Activated CD4-positive, CD25-positive, alpha-beta regulatory T cell (primary cell): Measurements from ENCODE around the gene ARHGAP42.
"Not testable (repeated sequence)": the region's sequence is repeated elsewhere in the genome, so short reads cannot be mapped to it uniquely, and the experiment has no call there.

Experiments used
- DNase-seq, 4 experiments: peaks; one replicate each; lab custom pipeline; 2025; lab: John Stamatoyannopoulos, UW

The ARHGAP42 gene

DNA sequence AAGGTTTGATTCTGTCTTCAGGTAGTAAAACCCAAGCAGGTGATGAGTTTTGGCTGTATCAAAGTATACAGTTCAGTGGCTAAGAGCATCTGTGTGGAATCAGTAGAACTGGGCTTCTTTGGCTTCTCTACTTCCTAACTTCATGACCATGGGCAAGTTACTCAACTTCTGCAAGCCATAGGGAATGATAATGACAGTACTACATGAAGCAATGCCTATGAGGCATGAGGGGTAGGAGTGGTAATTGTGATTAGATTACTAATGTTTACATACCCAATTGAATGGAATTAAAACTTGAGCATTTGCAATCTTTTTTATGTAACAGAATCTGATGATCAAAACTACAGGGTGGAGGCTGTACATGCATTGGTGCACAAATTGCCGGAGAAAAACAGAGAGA, 278.3 kb downstream of the ARHGAP42 start:
- DNase-seq = no peak

DNA sequence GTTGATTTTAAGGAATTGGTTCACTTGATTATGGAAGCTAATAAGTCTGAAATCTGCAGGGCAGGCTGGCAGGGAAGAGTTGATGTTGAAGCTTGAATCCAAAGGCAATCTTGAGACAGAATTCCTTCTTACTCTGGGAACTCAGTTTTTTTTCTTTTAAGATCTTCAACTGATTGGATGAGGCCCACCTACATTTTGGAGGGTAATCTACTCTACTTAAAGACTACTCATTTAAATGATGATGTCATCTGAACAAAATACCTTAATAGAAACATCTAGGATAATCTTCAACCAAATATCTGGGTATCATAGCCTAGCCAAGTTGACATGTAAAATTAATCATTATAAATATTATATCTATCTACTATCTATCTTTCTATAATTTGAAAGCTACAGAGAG, 279.3 kb downstream of the ARHGAP42 start:
- DNase-seq = no peak

DNA sequence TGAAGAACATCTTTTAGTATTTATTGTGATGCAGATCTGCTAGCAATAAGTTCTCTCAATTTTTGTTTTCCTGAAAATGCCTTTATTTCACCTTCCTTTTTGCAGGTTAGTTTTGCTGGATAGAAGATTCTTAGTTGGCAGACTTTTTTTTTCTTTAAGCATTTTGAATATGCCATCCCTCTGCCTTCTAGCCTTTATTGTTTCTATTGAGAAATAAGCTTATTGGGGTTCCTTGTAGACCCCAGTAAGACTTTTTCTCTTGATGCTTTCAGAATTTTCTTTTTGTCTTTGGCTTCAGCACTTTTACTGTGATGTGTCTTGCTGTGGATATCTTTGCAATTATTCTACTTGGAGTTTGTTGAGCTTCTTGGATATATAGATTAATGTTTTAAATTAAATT, 281.9 kb downstream of the ARHGAP42 start:
- no peak for DNase-seq

DNA sequence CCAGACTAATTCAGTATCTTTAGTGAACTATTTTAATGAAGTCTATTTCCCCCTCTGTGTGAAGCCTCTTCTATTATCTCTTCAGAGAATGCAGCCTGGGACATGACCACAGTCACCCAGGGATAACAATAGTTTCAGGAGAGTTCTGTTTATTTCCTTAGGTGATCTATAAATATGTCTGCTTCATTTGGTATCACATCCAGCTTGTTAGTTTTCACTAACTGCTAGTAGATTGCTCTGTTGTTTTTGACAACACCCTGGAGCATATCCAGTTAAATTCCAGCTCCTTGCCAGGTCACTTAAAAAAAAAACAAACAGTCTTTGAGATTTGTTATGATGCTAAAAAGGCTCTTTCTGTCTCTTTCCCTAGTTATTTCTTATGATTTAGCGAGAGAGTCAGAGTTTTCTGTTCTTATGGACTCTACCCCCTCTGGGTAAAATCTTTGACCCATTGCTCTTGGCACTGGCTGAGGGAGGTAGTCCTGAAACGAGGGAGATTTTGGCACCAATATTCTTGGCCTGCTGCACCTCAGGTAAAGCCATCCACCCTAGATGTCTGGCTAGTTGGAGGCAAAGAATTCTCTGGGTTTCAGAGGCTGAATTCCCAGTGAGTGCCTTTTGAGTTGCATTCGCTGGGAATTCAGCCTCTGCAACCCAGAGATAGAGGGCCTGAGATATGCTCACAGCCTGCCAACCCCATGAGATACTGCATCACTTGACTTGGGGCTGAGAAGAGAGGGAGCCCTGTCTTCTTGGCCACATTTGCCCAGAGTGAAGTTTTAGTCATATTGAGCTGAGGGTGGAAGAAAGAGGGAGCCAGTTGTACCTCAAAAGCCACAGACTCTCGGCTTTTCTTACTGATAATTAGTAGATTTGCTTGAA, 283.4 kb downstream of the ARHGAP42 start:
- DNase-seq = no peak

DNA sequence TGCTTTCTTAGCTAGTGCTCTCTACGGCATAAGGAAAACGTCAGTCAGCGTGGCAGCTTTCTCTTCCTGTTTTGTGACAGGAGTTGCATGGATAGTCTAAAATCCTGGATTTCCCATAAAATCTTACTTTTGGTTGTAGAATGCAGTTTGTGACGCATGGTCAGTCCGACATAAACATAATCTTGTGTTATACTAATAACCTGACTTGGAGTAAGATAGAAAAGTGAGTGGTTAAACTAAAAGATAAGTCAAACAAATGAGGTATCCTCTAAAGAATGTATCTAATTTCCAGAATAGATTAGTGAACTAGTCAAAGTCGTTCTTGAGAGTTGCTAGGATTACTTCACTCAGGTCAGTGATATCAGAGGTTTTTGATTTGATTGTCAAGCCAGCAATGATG, 285.0 kb downstream of the ARHGAP42 start:
- no peak for DNase-seq

DNA sequence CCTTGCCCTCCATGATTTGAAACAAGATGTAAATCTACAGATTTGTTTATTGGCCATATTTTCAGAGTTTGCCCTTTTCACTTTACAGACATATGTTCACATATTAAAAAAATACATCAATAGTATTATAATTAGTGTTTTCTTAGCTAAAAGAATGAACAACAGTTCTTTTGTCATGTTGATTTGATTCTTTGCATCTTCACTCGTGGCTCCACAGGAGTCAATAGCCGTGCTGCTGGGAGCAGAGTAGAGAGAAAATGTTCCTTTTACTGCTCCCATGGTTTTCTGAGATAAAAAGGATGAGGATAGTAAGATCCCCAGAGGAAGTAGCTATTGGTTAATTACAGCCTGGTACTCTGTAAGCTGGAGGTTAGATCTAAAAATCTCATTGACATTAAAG, 291.4 kb downstream of the ARHGAP42 start:
- no peak for DNase-seq

DNA sequence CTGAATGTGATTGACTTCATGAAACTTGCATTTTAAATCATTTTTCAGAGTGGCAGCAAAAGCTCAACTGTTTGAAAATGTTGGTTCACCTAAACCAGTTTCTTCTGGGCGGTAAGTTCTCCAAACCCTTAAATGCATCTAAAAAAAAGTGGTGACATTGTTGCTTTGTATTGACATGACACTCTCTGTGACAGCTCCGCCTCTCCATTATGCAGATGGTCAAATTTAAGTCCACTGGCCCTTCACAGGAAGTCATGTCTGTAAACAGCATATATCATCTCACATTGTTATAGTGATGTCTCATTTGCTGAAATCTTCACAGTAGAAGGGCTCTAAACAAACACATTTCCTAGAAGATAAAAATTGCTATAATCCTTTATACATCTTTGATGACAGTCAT, 291.9 kb downstream of the ARHGAP42 start:
- no peak for DNase-seq

DNA sequence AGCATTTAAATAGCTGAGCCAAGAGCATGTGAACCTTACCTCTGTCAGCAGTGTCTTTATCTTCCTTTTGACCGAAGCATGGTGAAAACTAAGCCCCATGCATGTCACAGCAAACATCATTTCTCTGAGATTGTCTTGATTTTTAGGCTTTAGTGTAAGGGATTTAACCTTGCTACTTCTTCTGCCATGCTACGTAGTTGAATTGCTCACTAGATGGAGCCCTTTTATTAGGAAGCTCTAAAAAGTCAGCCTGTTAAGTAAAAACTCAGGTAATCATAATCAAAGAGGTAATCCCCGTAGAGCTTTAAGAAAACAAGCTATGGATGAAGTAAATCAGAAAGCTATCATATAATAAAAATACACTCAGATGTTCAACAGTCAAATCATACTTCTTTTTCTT, 293.1 kb downstream of the ARHGAP42 start:
- DNase-seq = no peak

DNA sequence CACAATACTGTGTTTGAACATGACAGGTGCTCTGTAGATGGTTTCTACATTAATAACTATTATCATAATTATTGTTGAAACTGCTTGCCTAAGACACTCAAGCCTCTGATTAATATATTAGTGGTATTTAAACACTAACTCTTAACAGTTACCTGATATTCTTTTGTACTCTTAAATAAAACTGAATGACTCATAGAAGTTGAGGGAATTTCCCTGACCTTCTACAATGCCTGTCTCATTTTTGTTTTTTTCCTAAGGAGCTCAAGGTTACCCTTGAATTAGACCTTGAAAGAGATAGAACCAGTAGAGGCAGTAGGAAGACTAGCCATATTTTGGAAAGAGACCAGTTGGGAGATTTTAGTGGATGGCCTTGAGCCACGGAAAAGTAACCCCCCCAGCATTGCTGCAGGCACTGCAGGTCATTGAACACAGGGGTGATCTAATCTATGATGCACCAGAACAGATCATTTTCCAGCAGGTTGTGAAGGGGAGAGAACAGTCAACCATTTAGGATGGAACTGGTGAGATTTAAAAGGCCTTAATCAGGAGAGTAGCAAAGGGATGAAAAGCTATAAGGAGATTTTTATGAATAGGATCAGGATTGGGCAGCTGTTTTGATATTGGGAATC, 294.2 kb downstream of the ARHGAP42 start:
- DNase-seq = no peak

DNA sequence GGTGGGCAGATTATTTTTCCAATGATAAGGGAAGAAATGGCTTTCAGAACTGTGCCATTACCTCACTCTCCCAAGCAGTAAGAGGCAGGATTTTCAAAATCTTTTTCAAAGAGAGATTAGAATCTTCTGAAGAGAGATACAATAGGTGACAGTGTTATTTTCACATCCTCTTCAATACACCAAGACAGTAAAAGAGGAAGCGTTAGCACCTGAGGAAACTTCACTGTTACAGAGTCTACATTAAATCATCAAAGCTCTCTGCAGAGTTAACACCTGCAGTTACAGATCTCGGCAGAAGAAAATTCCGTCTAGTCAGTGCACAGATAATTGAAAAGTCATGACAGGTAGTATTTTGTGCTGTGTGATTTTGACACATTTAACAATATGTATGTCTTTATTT, 297.6 kb downstream of the ARHGAP42 start:
- DNase-seq = no peak

DNA sequence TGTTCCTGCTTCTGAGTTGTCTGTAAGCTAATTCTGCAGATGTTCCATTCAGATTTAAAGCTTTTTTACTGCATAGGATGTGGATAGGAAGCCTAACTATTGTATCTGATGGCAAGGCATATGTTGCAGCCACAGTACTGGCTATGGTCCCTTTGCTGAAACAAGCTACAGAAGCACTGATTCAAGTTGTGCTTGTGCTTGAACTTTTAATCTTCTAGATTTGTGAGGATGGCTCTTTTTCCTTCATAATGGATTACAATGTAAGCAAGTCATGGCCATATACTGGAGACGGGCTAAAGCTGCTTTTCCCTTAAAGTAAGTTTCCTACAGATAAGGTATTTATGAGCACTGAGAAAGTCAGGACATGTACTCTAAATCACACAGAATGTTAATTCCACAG, 303.8 kb downstream of the ARHGAP42 start:
- no peak for DNase-seq

DNA sequence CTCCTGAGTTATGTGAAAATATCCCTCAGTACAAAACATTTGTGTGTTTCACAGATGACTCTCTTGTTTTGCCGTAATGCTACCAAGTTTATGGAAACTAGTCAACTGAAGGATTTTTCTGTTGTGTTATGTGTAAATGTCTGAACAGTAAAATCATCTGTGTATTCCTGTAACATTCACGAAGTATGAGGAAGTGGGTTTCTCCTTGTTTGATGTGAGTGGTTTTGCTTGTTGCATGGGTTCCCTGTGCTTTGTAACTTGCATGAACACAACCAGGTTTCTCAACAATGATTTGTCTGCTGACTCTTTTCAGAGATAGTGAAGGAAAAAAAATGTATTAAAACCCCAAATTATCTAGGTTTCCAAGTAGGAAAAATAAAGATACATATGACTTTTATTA, 304.5 kb downstream of the ARHGAP42 start:
- no peak for DNase-seq

DNA sequence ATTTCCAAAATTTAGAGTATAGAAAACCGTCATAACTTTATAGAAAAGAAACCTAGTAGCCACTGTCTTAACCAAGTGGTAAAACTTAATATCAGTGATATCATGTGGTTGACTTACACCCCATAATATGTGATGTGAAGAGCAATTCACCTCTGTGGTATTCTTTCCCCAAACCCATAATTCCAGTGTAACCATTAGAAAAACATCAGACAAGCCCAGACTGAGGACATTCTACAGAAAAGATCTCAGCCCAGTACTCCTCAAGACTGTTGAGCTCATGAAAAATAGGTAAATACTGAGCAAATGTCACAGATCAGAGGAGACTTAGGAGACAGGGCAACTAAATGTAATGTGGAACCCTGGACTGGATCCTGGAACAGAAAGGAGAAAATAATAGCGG, 307.9 kb downstream of the ARHGAP42 start:
- DNase-seq = no peak

DNA sequence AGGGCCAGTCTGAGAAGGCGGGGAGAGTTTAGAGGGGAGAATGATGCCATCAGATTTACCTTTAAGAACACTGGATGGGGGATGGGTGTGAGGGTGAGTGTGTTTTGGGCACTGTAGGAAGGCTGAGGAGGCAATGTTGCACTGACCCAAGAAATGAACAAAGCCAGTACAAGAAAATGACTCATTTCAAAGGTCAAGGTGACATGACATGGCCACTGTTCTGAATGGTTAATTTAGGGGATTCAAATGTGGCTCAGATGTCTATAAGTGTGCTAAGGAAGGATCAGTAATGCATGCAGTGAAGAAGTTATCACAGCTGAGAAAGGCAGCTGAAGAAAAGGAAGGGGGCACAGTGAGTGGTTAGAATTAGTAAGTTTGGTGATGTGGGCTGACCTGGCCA, 312.7 kb downstream of the ARHGAP42 start:
- no peak for DNase-seq

DNA sequence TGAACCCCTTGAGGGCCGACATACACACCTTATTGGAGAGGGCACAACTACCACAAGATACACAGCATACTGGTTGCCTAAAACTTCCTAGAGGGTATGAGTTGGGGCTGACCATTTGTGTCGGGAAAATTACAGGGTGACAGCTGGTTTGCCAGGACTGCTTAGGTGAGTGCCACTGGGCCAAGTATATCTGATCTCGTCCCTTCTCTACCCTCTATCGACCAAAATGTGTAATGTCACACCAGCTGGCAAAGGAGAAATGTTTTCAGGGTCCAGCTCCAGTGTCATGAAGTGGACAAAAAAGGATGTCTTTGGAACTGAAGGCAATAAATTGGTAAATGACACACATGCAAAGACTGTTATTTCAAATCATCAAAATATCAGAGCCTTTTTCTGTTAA, 316.4 kb downstream of the ARHGAP42 start:
- DNase-seq = no peak

DNA sequence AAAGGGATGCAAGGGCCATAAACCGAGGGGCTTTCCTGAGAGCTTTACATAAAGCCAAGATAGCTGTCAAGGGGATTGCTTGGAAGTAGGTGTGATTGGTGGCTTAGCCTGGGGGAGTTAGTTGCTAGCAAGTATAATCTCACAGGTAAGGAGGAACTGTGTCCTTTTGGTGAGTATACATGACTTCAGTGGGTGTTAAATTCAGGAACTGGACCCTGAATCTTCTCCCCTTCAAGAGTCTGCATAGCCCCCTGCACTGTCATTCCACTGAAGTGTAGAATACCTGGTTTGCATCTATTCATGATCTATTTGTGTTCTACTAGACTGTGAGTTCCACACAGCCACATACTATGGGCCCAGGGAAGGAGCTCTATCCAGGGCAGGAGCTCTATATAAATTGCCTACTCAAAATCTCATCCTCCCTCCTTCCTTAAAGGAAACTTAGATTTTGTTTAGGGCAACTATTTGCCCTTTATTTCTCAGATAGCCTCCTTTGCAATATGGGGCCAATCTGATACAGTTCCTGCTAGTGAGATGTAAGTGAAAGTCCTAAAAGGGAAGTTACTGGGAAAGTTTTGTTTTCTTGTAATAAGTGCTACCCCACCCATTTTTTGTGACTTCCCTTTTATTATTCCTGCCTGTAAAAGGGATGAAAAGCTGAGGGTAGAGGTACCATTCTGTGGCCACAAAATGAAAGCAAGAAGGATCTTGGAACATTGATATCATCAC, 322.0 kb downstream of the ARHGAP42 start:
- DNase-seq = no peak

DNA sequence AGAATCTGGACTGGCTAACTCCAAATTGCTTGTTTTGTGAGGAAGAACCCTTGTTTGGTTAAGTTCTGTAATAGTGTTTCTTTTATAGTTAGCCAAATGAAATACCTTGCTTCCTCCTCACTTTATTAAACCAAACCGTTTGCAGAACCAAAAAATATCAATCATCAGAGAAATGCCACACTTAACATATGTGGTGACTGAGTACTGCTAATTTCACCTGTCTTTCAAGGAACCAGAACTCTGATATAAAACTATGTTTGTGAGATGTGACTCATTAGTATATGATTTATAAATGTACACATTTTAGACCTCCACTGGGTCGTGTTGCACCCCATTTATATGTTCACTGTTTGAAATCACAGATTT, 322.6 kb downstream of the ARHGAP42 start:
- DNase-seq = no peak

DNA sequence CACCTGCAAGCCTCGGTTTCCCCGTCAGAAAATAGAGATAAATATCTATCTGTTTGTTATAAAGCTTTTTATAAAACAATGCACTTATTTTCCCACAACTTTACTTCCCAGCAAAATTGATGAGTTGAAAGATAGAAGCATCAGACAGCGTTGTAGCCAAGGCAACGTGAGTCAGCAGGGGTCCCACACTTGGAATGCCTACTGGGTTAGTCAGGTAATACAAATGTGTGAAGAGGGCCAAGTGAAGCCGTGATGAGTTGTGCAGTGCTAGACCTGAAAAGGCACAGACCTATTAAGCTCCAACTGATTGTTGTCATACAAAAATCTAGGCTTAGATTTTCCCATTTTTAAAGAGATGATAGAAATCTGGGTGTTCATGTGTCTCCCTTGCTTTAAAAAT, 323.8 kb downstream of the ARHGAP42 start:
- DNase-seq = no peak

DNA sequence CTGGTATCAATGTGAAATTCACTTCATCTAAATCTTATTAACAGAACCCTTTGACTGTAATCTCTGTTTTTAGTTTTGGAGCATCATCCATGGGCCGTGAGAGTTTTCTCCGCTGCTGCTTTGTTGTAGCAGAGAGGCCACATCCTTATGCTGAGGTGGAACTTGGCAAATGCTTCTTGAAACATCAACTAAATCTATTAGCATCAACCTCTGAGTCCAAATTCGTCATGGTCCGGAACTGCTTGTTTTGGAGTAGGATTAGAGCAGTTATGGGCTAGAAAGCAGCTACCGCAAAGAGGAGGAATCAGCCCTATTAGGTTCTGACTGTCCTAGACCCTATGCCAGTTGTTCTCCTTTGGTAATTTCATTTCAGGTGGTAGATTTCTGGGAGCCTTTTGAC, 324.8 kb downstream of the ARHGAP42 start:
- DNase-seq = no peak

DNA sequence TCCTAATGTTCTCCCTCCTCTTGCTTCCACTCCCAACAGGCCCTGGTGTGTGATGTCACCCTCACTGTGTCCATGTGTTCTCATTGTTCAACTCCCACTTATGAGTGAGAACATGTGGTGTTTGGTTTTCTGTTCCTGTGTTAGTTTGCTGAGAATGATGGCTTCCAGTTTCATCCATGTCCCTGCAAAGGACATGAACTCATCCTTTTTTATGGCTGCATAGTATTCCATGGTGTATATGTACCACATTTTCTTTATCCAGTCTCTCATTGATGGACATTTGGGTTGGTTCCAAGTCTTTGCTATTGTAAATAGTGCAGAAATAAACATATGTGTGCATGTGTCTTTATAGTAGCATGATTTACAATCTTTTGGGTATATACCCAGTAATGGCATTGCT, 326.6 kb downstream of the ARHGAP42 start:
- not testable (repeated sequence) for DNase-seq

DNA sequence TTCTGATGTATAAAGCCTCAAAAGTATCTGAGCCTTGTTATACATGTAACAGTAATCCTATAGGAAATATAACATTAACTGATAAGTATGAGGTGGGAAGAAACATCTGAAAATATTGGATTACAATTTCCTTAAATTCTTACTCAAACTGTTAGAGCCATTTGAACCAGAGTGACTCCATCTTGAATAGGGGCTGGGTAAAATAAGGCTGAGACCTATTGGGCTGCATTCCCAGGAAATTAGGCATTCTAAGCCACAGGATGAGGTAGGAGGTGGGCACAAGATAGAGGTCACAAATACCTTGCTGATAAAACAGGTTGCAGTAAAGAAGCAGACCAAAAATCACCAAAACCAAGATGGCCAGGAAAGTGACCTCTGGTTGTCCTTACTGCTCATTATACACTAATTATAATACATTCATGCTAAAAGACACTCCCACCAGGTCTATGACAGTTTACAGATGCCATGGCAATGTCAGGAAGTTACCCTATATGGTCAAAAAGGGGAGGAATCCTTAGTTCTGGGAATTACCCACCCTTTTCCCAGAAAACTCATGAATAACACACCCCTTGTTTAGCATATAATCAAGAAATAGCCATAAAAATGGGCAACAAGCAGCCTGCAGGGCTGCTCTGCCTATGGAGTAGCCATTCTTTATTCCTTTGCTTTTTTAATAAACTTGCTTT, 327.7 kb downstream of the ARHGAP42 start:
- DNase-seq = no peak

DNA sequence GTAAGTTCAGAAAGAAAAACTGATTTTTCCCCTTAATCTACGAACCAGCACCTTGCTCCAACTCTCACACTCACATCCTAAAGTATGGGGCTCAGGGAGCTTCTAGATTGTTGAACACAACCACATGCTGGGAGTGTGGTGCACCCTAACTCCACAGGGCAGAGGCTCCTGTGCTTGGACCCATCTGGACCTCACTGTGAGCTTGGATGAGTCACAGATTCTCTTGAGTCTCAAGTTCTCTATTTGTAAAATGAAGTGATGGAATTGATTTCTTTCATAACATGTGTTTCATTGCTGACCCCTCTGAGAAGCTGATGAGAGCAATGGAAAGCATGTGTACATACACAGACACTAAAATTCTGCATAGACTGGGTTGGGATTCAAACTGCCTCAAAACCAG, 332.8 kb downstream of the ARHGAP42 start:
- DNase-seq = no peak

DNA sequence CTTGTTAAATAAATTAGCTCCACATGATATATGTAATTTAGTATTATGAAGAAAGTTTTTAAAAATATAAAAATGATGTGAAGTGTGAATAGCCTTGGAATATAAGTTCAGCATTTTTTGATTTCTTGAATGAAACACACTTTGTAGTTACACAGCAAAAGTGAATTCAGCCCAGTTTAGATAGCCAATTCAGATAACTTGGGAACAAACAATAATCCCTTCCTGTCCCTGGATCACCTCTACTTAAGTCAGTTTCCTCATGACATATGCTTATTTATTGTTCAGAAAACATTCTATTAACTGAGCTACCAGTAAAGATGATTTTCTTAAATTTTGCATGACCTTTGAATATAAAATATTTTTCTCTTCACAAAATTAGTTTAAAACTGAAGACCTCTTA, 335.2 kb downstream of the ARHGAP42 start:
- DNase-seq = no peak
